Loucy (cell line): ENCODE measurements around the gene FAM53B.

Source experiments
- H2AFZ ChIP-seq: fragments of 200-600 bp; sonication (generic); 2 replicates; pipeline ENCODE4 v1.6.0; 2016; ENCODE audit warnings: antibody characterized with exemption, mild to moderate bottlenecking, low read length, moderate library complexity
- H3F3A ChIP-seq: fragments of 200-600 bp; 2 replicates; pipeline ENCODE4 v1.6.0; 2016; ENCODE audit warnings: antibody characterized with exemption, low read depth, mild to moderate bottlenecking
- H3K27me3 ChIP-seq: fragments of 200-600 bp; sonication (generic); 2 replicates; pipeline ENCODE4 v1.6.1; 2014; ENCODE audit warnings: low read length, mild to moderate bottlenecking; ENCODE audit not compliant: insufficient read depth, poor library complexity, severe bottlenecking
- H3K36me3 ChIP-seq: fragments of 200-600 bp; sonication (generic); 2 replicates; pipeline ENCODE4 v1.6.1; 2016; ENCODE audit warnings: low read length; ENCODE audit not compliant: insufficient read depth
- H3K4me1 ChIP-seq: fragments of 200-600 bp; sonication (generic); 2 replicates; pipeline ENCODE4 v1.5.1; 2014; ENCODE audit warnings: low read length, mild to moderate bottlenecking; ENCODE audit not compliant: insufficient read depth, poor library complexity, severe bottlenecking
- H3K4me2 ChIP-seq: fragments of 200-600 bp; sonication (generic); 2 replicates; pipeline ENCODE4 v1.6.0; 2014; ENCODE audit warnings: antibody characterized with exemption, low read length, low read depth, mild to moderate bottlenecking; ENCODE audit not compliant: poor library complexity, severe bottlenecking
- H3K4me3 ChIP-seq: fragments of 200-600 bp; sonication (generic); 2 replicates; pipeline ENCODE4 v1.5.1; 2014; ENCODE audit warnings: low read length, mild to moderate bottlenecking, mixed read lengths; ENCODE audit not compliant: poor library complexity, severe bottlenecking
- H3K79me2 ChIP-seq: fragments of 200-600 bp; sonication (generic); 2 replicates; pipeline ENCODE4 v1.6.1; 2014; ENCODE audit warnings: low read length; ENCODE audit not compliant: insufficient read depth
- H3K9ac ChIP-seq: fragments of 200-600 bp; sonication (generic); 2 replicates; pipeline ENCODE4 v1.6.0; 2014; ENCODE audit warnings: mild to moderate bottlenecking, low read depth, low read length, moderate library complexity; ENCODE audit not compliant: poor library complexity, severe bottlenecking
- H3K9me2 ChIP-seq: fragments of 200-600 bp; sonication (generic); replicated peaks from 2 replicates; pipeline ENCODE4 v1.6.1; 2016; ENCODE audit warnings: low read depth, low read length, mixed read lengths
- H3K9me3 ChIP-seq: fragments of 200-600 bp; sonication (generic); 2 replicates; pipeline ENCODE4 v1.6.1; 2014; ENCODE audit warnings: mild to moderate bottlenecking, antibody characterized with exemption, low read length, low read depth; ENCODE audit not compliant: insufficient read depth
- H4K20me1 ChIP-seq: fragments of 200-600 bp; sonication (generic); 2 replicates; pipeline ENCODE4 v1.6.0; 2014; ENCODE audit warnings: antibody characterized with exemption, low read length, mild to moderate bottlenecking; ENCODE audit not compliant: insufficient read depth, poor library complexity, severe bottlenecking
- EZH2phosphoT487 ChIP-seq: fragments of 200-600 bp; IDR thresholded peaks from 2 replicates; pipeline ENCODE4 v1.6.1; 2018; ENCODE audit warnings: antibody characterized with exemption, mild to moderate bottlenecking, moderate library complexity, borderline replicate concordance
- TF ChIP-seq, protein P1 (sequence below): fragments of 200-600 bp; sonication (generic); conservative IDR thresholded peaks from 2 replicates; pipeline ENCODE4 v1.5.1; 2014; ENCODE audit warnings: mild to moderate bottlenecking, antibody characterized with exemption, low read length

The FAM53B gene

GRCh38 chr10:124665558-124665957 lies 78.6 kb downstream of the FAM53B start:
- Histone ChIP-seq H3K9me3 (no peaks in the 10 kb centered on the region), H3K36me3 (peaks cover 27% of the 10 kb centered on the region; the same call in 1 of the 2 replicates), H3K9me2 (no peaks in the 10 kb centered on the region), H3K4me1 (no peaks in the 10 kb centered on the region), H2AFZ (no peak overlapping the region), H3K4me2 (no peak overlapping the region), H3K79me2 (peaks cover 25% of the 10 kb centered on the region), H3K27me3 (no peaks in the 10 kb centered on the region), H3K9ac (no peak overlapping the region), H4K20me1 (peaks cover 2% of the 10 kb centered on the region), H3F3A (no peaks in the 10 kb centered on the region), H3K4me3 (no peak overlapping the region)
- TF ChIP-seq, protein P1, sequence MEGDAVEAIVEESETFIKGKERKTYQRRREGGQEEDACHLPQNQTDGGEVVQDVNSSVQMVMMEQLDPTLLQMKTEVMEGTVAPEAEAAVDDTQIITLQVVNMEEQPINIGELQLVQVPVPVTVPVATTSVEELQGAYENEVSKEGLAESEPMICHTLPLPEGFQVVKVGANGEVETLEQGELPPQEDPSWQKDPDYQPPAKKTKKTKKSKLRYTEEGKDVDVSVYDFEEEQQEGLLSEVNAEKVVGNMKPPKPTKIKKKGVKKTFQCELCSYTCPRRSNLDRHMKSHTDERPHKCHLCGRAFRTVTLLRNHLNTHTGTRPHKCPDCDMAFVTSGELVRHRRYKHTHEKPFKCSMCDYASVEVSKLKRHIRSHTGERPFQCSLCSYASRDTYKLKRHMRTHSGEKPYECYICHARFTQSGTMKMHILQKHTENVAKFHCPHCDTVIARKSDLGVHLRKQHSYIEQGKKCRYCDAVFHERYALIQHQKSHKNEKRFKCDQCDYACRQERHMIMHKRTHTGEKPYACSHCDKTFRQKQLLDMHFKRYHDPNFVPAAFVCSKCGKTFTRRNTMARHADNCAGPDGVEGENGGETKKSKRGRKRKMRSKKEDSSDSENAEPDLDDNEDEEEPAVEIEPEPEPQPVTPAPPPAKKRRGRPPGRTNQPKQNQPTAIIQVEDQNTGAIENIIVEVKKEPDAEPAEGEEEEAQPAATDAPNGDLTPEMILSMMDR: no peak
- TF ChIP-seq EZH2phosphoT487: no peak

DNA sequence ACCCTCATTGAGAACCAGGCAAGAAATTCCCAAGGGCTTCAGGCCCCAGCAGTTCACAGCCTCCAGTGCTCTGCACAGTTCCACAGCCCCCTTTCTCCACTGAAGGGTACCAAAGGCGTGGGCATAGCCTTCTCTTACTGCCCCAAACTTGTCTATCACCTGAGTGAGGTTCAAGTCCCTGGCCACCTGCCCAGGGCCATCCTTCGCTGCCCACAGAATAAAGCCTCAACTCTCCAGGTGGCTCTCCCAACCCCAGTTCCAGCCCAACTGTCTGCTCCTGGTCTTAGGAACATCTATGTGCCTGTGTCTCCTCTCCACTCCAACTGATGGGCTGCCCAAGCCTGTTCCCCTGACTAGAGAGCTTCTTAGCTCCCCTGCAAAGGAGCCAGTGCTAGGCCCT lies 79.1 kb downstream of the FAM53B start:
- H3K4me3 ChIP-seq: no peak overlapping the region
- H3K9ac ChIP-seq: no peak overlapping the region
- H3K27me3 ChIP-seq: no peaks in the 10 kb centered on the region
- no peaks in the 10 kb centered on the region for H3F3A ChIP-seq
- H3K9me3 ChIP-seq: no peaks in the 10 kb centered on the region
- H3K36me3 ChIP-seq: peaks cover 27% of the 10 kb centered on the region; the same call in 1 of the 2 replicates
- H3K79me2 ChIP-seq: peaks cover 25% of the 10 kb centered on the region
- H3K4me1 ChIP-seq: no peaks in the 10 kb centered on the region
- no peak for TF ChIP-seq EZH2phosphoT487
- TF ChIP-seq, protein P1: no peak
- peaks cover 2% of the 10 kb centered on the region for H4K20me1 ChIP-seq
- H2AFZ ChIP-seq: no peak overlapping the region
- H3K4me2 ChIP-seq: no peak overlapping the region
- H3K9me2 ChIP-seq: no peaks in the 10 kb centered on the region

- H3K27me3 ChIP-seq: no peaks in the 10 kb centered on the region
- H3K9ac ChIP-seq: no peak overlapping the region
- TF ChIP-seq, protein P1: no peak
- TF ChIP-seq EZH2phosphoT487: no peak
- no peak overlapping the region for H3K4me3 ChIP-seq
- H3F3A ChIP-seq: no peaks in the 10 kb centered on the region
- H3K9me2 ChIP-seq: no peaks in the 10 kb centered on the region
- peaks cover 32% of the 10 kb centered on the region for H3K79me2 ChIP-seq
- peaks cover 1% of the 10 kb centered on the region for H4K20me1 ChIP-seq
- no peak overlapping the region for H2AFZ ChIP-seq
- H3K36me3 ChIP-seq: peaks cover 27% of the 10 kb centered on the region; the same call in 1 of the 2 replicates
- H3K9me3 ChIP-seq: no peaks in the 10 kb centered on the region
- H3K4me2 ChIP-seq: no peak overlapping the region
- peaks cover 4% of the 10 kb centered on the region for H3K4me1 ChIP-seq
These were observed 80.3 kb downstream of the FAM53B start for GRCh38 chr10:124663766-124664360.
